Gastroesophageal sphincter (tissue), 3 donors: ENCODE measurements around the gene KCND2.

Experiments used
- CTCF ChIP-seq, 4 experiments: fragments of 200-600 bp in 2 of 4; fragments of 450-650 bp in 2 of 4; sonication (generic) in 1 of 4; IDR thresholded peaks; one replicate each; pipeline ENCODE4 v1.5.1; 2017 to 2019; ENCODE audit warnings: antibody characterized with exemption in 4 of 4, mild to moderate bottlenecking in 2 of 4, moderate library complexity in 2 of 4
- POLR2A ChIP-seq, 2 donors: fragments of 450-650 bp; IDR thresholded peaks; one replicate each; pipeline ENCODE4 v1.6.1; 2017; ENCODE audit warnings: antibody characterized with exemption in 2 of 2, mild to moderate bottlenecking in 2 of 2, moderate library complexity in 1 of 2
- POLR2AphosphoS5 ChIP-seq: sonication (generic); formaldehyde crosslinking; IDR thresholded peaks from one replicate; pipeline ENCODE4 v1.6.1; 2017; ENCODE audit warnings: antibody characterized with exemption

GRCh38 chr7:120564145-120564544 lies 291.2 kb downstream of the KCND2 start:
- TF ChIP-seq CTCF (IDR thresholded peaks at IDR 0.05) (no peak), POLR2A (IDR thresholded peaks at IDR 0.05) (no peak), POLR2AphosphoS5 (no peak)
